Measurements from ENCODE around the gene NDUFA8.

NDUFA8 gene

GRCh38 chr9:122192914-122193525 is 33.4 kb upstream of the NDUFA8 start:
- Mint-ChIP-seq H3K36me3 (ENCODE audit: insufficient read depth) (no peaks in the 10 kb centered on the region), H3K9me3 (no peaks in the 10 kb centered on the region), H3K27me3 (peaks cover 10 to 24% of the 10 kb centered on the region in 2 donors), H3K4me3 (no peak overlapping the region), H3K4me1 (ENCODE audit: low read depth in 2 of 2) (peaks cover 3 to 4% of the 10 kb centered on the region in 2 donors), H3K27ac (no peak overlapping the region)
- DNase-seq (no peak), ATAC-seq (replicated peaks) (no peak)

DNA sequence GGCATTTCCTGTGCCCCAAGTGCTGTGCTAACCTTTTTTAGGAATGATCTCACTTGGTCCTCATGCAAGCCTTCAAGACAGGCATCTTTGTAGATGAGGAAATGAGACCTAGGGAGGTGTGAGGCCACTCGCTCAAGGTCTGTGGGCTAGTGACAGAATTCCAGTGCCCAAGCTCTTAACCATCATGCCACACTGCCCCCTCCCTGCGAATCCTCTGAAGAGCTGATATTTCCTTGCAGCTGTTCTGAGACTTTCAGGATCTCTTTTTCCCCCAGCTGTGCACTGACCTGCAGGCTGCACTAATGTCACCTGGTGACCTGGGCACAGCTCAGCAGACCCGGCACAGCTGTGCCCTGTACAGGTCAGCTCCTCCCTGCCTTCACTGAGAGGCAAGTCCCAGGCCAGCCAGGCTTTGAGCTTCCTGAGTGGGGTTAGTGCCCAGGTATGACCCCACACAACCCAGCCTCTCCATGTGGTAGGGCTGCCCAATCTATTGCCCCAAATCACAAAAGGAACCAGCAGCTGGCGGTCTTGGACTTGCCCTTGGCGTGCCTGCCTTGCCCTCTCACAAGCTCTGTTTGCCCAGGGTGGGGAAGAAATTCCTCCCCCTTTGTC is 32.8 kb upstream of the NDUFA8 start:
- H3K27ac Mint-ChIP-seq = no peak overlapping the region
- ATAC-seq (replicated peaks) = no peak
- H3K4me3 Mint-ChIP-seq = no peak overlapping the region

DNA sequence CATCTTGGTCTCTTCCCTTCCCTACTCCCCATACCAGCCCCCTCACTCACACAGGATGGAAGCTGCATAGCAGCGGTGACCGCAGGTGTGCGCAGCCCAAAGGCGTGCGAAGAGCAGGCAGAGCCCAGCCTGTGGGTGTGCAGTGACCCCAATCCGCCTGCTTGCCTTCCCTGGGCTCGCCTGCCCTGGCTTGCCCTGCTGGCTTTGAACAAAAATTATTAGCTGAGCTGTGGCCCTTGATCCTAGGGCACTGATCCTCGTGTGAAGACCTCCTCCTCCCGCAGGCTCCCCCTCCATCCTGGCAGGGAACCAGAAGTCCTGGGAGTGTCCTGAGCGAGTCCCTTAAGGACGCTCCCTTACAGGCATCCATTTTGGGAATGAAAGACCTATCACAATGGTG is 32.0 kb upstream of the NDUFA8 start:
- ATAC-seq (replicated peaks) = no peak
- H3K9me3 Mint-ChIP-seq = no peaks in the 10 kb centered on the region
- H3K27ac Mint-ChIP-seq = no peak overlapping the region
- H3K36me3 Mint-ChIP-seq (ENCODE audit: insufficient read depth) = no peaks in the 10 kb centered on the region
- no peak for DNase-seq
- peaks cover 0 to 14% of the 10 kb centered on the region in 2 donors for H3K27me3 Mint-ChIP-seq
- H3K4me1 Mint-ChIP-seq (ENCODE audit: low read depth in 2 of 2) = peaks cover 3 to 4% of the 10 kb centered on the region in 2 donors
- H3K4me3 Mint-ChIP-seq = no peak overlapping the region

More for the DNA sequence above, 32.8 kb upstream of the NDUFA8 start:
- Mint-ChIP-seq H3K27me3 (peaks cover 4 to 21% of the 10 kb centered on the region in 2 donors), H3K4me1 (ENCODE audit: low read depth in 2 of 2) (peaks cover 3 to 4% of the 10 kb centered on the region in 2 donors), H3K36me3 (ENCODE audit: insufficient read depth) (no peaks in the 10 kb centered on the region), H3K9me3 (no peaks in the 10 kb centered on the region)
- DNase-seq = no peak

- no peak for ATAC-seq (replicated peaks)
- no peak overlapping the region for H3K4me3 Mint-ChIP-seq
- H3K9me3 Mint-ChIP-seq = no peaks in the 10 kb centered on the region
Measured at GRCh38 chr9:122190597-122191381, 31.2 kb upstream of the NDUFA8 start.

GRCh38 chr9:122188369-122188768 is 28.8 kb upstream of the NDUFA8 start:
- Mint-ChIP-seq H3K4me1 (ENCODE audit: low read depth in 2 of 2) (peaks cover 3 to 4% of the 10 kb centered on the region in 2 donors), H3K36me3 (ENCODE audit: insufficient read depth) (no peaks in the 10 kb centered on the region), H3K4me3 (no peak overlapping the region), H3K9me3 (no peaks in the 10 kb centered on the region), H3K27ac (no peak overlapping the region), H3K27me3 (peaks cover 6 to 10% of the 10 kb centered on the region in 2 donors)
- DNase-seq = no peak
- no peak for ATAC-seq (replicated peaks)

More at GRCh38 chr9:122190597-122191381, 31.2 kb upstream of the NDUFA8 start:
- Mint-ChIP-seq H3K27me3 (peaks cover 0 to 14% of the 10 kb centered on the region in 2 donors), H3K27ac (no peak overlapping the region), H3K36me3 (ENCODE audit: insufficient read depth) (no peaks in the 10 kb centered on the region), H3K4me1 (ENCODE audit: low read depth in 2 of 2) (peaks cover 3 to 4% of the 10 kb centered on the region in 2 donors)
- no peak for DNase-seq

DNA sequence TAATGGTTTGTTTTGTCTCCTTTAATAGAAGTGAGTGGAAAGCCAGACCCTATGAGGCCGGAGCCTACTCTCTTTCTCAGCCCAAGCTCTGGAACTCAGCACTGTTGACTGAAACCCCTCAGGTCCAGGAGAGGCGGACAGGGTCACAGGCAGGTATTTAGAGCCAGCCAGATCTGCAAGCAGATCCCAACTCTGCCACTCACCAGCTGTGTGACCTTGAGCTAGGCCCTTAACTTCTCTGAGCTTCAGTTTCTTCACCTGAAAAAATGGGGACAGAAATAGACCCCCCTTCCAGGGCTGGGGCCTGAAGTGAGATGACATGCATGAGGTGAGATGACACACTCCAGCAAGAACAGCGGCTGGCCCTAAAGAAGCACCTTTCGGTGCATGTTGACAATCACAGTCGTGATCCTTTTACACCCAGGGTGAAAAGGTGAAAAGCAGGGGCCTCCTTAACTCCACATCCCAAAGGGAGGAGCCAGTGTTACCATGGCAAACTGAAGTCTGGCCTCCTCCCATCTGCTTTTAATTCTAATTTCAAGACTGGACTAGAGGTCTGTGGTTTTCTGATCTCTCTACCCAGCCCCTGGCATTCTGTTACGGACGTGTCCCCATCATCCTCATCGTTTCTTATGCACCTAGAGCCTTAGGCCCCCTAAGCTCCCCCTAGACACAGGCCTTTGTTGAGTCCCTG is 27.3 kb upstream of the NDUFA8 start:
- Mint-ChIP-seq H3K27ac (no peak overlapping the region), H3K4me3 (no peak overlapping the region), H3K27me3 (peaks cover 12 to 20% of the 10 kb centered on the region in 2 donors), H3K9me3 (no peaks in the 10 kb centered on the region), H3K36me3 (ENCODE audit: insufficient read depth) (no peaks in the 10 kb centered on the region), H3K4me1 (ENCODE audit: low read depth in 2 of 2) (peaks cover 3 to 4% of the 10 kb centered on the region in 2 donors)
- ATAC-seq (replicated peaks) (no peak), DNase-seq (no peak)

- Mint-ChIP-seq H3K9me3 (no peaks in the 10 kb centered on the region), H3K4me1 (ENCODE audit: low read depth in 2 of 2) (peaks cover under 1% of the 10 kb centered on the region in 2 donors), H3K27ac (no peak overlapping the region), H3K4me3 (no peak overlapping the region), H3K27me3 (peaks cover 19 to 26% of the 10 kb centered on the region in 2 donors), H3K36me3 (ENCODE audit: insufficient read depth) (no peaks in the 10 kb centered on the region)
- DNase-seq = no peak
- ATAC-seq (replicated peaks) = no peak
Measured at GRCh38 chr9:122186301-122186700, 26.7 kb upstream of the NDUFA8 start.

DNA sequence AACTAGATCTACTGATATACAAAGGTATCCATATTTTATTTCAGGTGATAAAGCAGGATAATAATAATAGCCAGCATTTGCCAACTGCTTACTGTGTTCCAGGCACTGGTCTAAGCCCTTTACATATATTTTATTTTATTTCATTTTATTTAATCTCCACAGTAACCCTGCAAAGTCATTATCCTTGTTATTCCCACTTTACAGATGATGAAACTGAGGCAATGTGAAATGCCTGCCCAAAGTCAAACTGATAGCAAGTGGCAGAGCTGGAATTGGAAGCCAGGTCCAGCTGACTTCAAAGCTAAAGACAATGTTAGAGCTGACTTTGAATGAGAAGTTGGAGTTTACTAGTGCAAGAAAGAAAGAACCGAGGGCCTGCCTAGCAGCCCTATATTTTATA is 25.0 kb upstream of the NDUFA8 start:
- Mint-ChIP-seq H3K9me3 (no peaks in the 10 kb centered on the region), H3K36me3 (ENCODE audit: insufficient read depth) (no peaks in the 10 kb centered on the region), H3K4me3 (no peak overlapping the region), H3K27me3 (peaks cover 21 to 35% of the 10 kb centered on the region in 2 donors), H3K4me1 (ENCODE audit: low read depth in 2 of 2) (no peaks in the 10 kb centered on the region), H3K27ac (no peak overlapping the region)
- ATAC-seq (replicated peaks) = no peak
- DNase-seq = no peak

GRCh38 chr9:122183501-122183900 is 23.9 kb upstream of the NDUFA8 start:
- no peak for DNase-seq
- Mint-ChIP-seq H3K9me3 (no peaks in the 10 kb centered on the region), H3K27ac (no peak overlapping the region), H3K4me3 (no peak overlapping the region), H3K4me1 (ENCODE audit: low read depth in 2 of 2) (no peaks in the 10 kb centered on the region), H3K27me3 (peaks cover 21 to 35% of the 10 kb centered on the region in 2 donors), H3K36me3 (ENCODE audit: insufficient read depth) (no peaks in the 10 kb centered on the region)
- ATAC-seq (replicated peaks) = no peak

DNA sequence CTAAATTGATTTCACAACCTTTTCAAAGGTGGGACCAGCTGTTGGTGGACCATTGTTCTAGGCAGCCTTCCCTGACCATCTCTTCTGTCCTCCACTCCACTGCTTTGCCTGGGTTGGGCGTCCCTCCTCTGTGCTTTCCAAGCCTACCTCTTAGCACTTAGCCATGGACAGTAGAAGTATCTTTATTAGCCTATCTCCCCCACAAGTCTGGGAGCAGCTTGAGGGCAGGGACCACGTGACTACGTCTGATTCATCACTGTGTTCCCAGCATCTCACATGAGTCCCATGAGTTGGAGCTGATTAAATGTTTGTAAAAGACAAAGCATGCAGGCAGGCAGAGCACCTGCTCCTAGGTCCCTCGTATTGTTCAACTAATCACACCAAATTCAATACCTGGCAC is 21.1 kb upstream of the NDUFA8 start:
- H3K9me3 Mint-ChIP-seq = no peaks in the 10 kb centered on the region
- no peaks in the 10 kb centered on the region for H3K36me3 Mint-ChIP-seq (ENCODE audit: insufficient read depth)
- H3K4me3 Mint-ChIP-seq = no peak overlapping the region
- ATAC-seq (replicated peaks) (no peak), DNase-seq (no peak)
- H3K27me3 Mint-ChIP-seq = peaks cover 21 to 45% of the 10 kb centered on the region in 2 donors
- H3K4me1 Mint-ChIP-seq (ENCODE audit: low read depth in 2 of 2) = no peaks in the 10 kb centered on the region
- H3K27ac Mint-ChIP-seq = no peak overlapping the region

DNA sequence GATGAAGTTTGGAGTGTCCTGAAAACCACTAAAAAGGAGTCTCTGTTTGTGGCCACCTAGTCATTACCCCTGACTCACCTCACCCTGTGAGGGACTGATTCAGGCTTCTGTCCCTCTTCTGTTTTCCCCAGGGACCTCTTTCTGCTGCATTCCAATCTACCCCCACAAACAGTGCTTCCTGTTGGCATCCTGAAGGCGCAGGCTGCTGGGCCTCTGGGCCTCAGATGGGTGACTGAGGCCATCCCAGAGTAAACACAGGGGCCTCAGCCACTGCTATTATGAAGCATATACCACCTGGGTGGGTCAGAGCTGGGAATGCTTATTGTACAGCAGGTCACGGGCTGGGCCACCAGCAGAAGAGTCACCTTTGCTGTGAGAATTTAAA is 20.1 kb upstream of the NDUFA8 start:
- no peak for ATAC-seq (replicated peaks)
- Mint-ChIP-seq H3K27me3 (peaks cover 29 to 53% of the 10 kb centered on the region in 2 donors), H3K9me3 (no peaks in the 10 kb centered on the region), H3K4me1 (ENCODE audit: low read depth in 2 of 2) (no peaks in the 10 kb centered on the region), H3K36me3 (ENCODE audit: insufficient read depth) (no peaks in the 10 kb centered on the region), H3K4me3 (no peak overlapping the region), H3K27ac (no peak overlapping the region)
- no peak for DNase-seq

GRCh38 chr9:122179054-122179689 is 19.6 kb upstream of the NDUFA8 start:
- H3K27ac Mint-ChIP-seq = no peak overlapping the region
- H3K4me3 Mint-ChIP-seq = no peak overlapping the region
- H3K36me3 Mint-ChIP-seq (ENCODE audit: insufficient read depth) = no peaks in the 10 kb centered on the region
- ATAC-seq (replicated peaks) (no peak), DNase-seq (no peak)
- H3K9me3 Mint-ChIP-seq = no peaks in the 10 kb centered on the region
- H3K27me3 Mint-ChIP-seq = peaks cover 32 to 58% of the 10 kb centered on the region in 2 donors
- H3K4me1 Mint-ChIP-seq (ENCODE audit: low read depth in 2 of 2) = no peaks in the 10 kb centered on the region

GRCh38 chr9:122176916-122177315 is 17.3 kb upstream of the NDUFA8 start:
- no peaks in the 10 kb centered on the region for H3K9me3 Mint-ChIP-seq
- no peak for DNase-seq
- H3K27ac Mint-ChIP-seq = no peak overlapping the region
- H3K36me3 Mint-ChIP-seq (ENCODE audit: insufficient read depth) = no peaks in the 10 kb centered on the region
- H3K27me3 Mint-ChIP-seq = peaks cover 42 to 60% of the 10 kb centered on the region in 2 donors
- no peak overlapping the region for H3K4me3 Mint-ChIP-seq
- ATAC-seq (replicated peaks) = no peak
- H3K4me1 Mint-ChIP-seq (ENCODE audit: low read depth in 2 of 2) = no peaks in the 10 kb centered on the region

All from effector memory CD8-positive, alpha-beta T cell (primary cell).